GM19238 (cell line): ENCODE measurements around the gene SNRPD3.
"Not testable (repeated sequence)": the region's sequence is repeated elsewhere in the genome, so short reads cannot be mapped to it uniquely, and the experiment has no call there.

Experiments used
- DNase-seq: peaks from one replicate; pipeline ENCODE4 v3.0.0; 2011; ENCODE audit warnings: low spot score; ENCODE audit not compliant: insufficient read length

The SNRPD3 gene

DNA sequence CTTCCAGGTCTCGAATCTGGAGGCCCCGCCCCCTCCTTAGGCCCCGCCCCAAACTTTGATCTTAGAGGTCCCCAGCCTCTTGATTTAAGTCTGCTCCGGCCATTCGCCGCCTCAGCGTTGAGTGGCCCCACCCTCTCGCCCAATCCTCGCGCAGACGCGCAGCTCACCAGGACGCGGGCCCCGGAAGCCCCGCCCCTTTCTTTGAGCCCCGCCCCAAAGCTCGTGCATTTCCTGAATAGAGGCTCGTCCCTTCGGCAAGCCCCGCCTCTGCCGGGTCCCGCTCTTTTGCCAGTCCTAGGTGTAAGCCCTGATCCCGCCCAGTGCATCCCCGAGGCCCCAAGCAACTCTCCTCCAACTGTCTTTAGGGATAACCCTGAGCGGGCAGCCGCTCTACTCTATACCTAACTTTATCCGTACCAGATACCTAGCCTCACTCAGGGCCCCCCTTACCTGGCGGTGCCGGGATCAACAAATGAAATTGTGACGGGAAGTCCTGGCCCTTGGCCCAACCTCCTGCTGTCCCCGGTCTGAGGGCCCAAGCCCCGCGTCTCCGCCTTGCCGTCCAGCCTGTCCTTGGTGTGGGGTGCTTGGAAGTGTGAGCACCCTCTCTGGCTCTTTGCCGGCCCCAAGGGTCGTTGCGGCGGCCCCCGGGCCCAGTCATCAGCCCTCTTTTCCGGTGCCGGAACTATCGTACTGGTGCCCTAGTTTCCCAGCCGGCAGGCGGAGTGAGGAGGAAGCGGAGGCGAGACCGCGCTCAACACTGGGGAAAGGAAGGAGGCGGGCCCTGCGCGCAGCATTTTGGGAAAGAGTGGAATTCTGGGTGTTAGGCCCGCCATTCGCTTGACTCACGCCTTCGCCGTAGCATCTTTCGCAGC lies at the start of gene SNRPD3:
Gene SNRPD3, plus strand, starts transcription at position 835 of the 875 bp plus-strand sequence. CDS start 1,676 bp downstream, outside the sequence.
- peak; percentile 95 for DNase-seq

DNA sequence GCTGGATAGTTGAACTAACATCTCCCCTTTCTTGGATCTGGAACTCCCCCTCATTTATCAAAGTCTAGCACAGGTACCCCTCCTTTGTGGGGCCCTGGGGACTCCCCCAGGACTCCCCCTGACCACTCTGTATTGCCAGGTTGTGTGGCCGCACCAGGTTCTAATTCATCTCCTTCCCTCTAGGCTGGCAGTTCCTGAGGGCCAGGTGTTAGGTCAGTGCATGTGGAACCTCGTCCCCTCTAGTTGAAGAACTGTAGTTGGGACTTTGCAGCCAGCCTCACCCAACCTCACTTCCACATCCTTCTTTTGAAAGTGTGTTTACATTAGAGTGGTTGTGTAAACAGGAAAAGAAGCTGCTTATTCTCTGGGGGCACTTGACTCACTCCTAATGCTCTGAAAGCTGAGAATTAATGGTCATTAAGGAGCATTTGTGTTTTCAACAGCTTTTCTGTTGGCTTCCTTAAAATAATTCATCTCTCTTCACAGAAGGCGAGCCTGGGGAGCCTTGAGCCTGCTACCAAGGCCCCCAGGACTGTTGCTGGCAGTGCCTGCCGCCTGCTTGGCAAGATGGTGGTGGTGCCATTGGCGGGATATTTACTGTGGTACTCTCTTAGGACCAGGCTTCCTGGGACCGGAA lies 48.9 kb upstream of the SNRPD3 start:
- DNase-seq, result no peak

DNA sequence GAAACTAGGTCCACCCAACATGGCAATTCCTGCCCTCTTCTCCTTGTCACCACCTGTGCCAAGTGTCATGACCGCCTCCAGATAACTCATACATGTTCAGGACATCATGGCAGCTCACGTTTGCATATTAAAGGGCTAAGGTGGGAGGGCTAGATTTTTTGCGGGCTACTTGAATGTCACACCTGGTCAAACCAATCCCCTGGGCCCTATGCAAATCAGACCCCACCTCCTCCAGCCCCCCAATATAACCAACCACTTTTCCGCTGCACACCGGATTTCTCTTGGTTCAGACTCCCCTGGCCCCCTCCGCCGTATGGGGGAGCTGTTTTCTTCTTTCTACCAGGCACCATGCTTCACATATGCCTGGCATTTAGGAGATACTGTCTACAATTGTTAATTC lies 48.1 kb upstream of the SNRPD3 start:
- DNase-seq, result no peak

DNA sequence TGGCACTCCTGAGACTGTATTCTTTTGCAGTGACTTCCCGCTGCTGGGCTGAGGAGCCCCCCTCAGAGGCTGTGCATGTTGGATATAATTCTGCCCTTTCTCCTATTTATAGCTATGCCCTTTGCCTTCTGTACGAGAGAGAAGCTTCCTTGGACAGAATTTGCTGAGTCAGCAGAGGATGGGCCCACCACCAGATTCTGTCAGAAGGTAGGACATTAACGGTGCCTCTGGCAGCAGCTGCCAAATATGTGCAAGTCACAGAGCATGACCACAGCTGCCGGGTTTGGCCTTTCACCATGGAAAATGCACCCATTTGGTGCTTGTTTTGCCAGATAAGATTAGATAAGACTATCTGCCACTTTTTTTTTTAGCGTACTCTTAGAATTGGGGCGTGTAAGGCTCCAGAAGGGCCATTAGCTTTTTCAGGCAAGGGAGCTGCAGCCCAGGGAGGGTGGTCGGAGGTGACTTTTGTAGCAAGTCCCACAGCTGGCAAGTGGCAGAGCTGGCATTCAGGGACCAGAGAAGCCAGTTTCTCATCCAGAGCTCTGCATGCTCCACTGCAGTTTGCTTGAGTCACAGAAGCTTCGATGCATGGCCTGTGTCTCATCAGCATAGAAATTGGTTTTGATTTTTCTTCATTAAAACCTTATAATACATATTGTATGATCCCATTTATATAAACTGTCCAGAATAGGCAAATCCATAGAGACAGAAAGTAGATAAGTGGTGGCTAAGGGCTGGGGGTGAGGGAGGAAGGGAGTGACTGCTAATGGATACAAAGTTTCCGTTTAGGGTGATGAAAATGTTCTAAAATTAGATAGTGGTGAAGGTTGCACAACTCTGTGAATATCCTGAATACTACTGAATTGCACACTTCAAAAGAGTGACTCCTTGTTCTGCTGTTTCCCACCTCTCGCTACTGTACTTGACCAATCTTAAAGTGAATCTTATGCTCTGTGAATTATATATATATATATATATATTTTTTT lies 44.9 kb upstream of the SNRPD3 start:
- no peak for DNase-seq

DNA sequence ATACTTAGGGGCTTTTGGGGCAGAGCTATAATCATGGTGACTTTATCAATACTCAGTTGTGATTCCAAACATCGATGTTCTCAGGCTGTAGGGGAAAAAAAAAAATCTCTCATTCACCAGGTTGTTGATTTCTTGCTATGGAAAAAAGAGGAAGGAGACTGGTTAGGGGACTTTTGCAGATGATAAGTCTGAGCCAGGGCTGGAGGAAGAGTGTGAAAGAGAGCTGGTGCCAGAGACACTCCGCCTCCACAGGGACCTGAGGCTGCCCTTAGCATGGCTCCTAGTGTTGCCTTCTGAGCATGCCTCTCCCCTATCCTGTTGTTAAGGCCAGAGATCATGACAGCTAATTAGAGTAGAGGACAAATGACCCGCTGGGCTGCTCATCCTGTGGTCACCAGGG lies 43.8 kb upstream of the SNRPD3 start:
- DNase-seq, result no peak

DNA sequence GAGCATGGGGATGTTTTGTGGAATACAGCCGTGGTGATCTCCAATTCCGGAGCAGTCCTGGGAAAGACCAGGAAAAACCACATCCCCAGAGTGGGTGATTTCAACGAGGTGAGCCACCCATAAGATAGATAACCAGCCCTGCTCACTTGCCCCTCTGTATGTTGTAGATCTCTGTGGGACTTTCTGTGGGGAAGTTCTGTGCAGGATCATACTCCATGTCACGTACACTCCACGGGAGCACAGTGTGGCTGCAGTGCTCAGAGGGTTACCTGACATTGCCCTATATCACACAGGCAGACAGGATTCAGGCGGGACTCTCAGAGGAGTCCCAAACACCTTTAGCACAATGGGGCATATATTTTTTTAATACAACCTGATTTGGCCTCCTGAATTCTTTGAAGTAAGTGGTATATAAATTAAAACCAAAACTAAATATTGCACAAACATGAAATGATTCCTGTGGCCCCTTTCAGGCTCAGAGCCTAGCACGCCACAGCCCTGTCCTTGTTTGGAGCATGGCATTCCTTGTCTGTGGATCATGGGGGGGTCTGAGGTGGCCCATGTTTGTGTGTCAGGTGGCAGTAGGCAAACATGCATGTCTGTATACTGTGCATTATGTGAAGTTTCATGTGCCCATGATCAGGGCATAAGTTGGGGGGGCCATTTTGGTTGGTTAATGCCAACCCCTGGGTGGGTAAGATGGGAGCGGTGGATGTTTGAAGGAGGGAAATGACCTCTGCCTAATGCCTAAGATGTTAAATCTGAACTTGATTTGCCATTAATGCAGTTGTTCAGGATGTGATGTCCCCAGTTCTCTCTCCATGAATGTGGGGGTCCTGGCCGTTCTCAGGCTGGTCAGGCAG lies 42.2 kb upstream of the SNRPD3 start:
- DNase-seq, result no peak

DNA sequence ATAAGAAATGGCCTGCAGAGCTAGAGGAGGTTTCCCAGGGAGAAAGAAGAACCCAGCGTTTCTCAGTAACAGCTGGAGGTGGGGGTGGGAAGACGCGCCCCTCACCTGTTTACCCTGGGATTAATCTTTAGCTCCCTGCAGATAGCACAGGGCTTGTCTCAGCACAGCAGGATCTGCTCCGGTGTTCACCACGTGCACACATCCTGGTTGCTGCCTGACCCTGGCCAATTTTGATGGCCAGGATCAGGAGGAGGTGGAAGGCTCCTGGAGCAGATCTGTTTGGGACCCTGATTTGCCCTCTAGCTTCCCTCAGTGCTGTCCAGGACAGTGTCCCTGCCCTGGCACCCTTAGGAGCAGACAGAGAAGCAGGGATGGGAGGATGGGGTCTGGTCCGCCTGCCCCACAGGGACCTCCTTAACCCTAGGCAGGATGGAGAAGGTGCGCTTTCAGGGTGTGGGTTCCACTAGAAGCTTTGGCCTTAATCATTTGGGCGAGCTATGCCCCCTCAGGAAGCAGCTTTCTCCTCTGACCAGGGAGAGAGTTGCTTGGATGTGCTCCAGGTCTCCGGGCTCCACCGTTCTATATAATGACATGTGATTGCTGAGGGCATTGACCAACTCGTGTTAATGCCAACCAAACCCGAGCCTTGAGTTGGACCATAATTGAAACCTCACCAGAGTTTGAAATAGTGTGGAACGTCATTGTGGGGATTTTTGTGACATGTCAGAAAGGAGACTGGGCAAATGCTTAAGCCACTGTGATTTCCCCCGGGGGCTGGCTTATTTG lies 41.4 kb upstream of the SNRPD3 start:
- no peak for DNase-seq

DNA sequence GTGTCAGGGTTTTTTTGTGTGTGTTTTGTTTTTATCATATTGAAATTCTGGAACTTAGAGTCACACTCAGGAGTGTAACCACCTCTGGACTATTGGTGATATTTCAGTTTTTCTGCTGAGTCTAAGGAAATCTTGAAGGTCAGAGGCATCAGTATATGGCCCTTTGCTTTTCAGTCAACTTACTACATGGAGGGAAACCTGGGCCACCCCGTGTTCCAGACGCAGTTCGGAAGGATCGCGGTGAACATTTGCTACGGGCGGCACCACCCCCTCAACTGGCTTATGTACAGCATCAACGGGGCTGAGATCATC lies 40.8 kb upstream of the SNRPD3 start:
- no peak for DNase-seq

DNA sequence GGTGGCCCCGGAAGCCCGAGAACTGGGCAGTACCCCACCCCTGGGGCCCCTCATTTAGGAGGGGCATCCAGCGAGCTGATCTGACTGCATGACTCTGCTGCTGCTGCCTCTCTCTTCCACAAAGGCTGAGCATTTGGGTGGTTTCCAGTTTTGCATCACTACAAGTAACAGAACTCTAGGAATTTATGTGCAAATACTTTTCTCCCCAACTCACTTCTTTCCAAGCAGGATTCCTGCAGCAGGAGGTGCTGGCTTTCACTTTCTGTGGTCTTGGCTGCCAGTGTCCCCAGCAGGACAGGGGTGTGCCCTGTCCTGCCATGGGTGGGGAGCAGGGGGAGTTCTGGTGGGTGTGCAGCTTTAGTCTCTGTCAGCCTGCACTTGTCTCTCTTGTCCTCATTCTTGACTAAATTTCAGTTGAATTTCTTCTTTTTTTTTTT lies 39.5 kb upstream of the SNRPD3 start:
- DNase-seq, result no peak

DNA sequence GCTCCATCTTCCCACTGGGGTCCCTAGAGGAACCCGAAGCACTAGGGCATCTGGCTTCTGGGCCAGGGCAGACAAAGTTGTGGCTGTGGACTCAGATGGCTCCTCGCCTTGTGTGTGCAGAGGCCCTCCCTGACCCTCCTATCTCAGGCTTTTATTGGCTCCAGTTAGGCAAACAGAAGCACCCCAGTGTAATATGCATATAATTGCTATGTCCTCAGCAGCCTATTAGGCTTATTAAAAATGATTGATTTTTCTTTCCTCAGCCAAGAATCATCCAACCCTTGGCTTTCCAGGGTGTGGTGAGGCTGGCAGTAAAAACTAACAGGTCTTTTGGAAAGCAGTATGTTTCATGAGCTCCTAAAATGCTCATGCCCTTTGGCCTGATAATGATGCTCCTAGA lies 38.4 kb upstream of the SNRPD3 start:
- no peak for DNase-seq

DNA sequence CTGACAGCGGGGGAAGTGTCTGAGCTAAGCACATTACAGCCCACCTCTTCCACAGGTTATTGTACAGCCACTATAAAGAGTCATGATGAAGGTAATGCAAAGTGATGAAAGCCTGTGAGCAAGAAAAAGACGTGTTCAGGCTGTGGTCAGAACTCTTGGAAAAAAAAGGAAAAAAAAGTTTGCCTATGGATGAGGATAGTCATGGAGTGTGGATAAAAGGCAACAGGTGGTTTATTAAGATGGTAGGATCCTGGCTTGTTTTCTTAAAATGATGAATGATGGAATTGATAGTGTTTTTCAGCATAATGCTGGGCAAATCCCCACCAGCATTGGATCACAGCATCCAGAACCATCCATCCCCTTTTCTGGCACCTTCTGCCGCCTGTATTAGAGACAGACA lies 37.6 kb upstream of the SNRPD3 start:
- no peak for DNase-seq

DNA sequence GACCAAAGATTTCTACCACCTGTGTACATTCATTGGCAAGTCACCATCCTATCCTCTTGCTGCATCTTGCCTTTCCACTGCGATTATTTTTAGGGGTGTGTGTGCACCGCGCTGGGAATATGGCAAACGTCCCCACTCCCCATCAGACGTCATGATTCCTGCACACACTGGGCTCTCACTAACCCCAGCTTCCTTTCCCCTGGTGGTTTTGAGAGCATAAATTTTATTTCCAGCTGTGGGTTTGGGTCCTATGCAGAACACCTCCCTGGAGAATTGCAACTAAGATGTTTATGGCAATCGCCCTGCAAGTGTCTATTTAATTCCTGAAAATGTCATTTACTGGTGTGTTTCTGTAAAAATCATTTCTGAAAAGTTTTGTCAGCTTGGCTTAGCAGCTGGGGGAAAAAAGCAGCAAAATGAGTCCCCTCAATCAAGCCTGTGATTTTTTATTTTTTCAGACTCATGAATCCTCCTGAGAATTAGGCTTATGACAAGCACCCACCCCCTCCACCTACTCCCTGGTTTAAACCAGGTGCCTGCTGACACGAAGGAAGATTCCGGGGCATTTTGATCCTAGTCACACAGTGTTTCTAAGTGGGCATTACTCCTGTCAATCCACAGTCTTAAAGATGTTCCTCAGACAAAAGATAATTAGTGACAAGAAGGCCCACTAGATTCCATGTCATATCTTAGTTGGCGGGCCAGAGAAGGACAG lies 36.9 kb upstream of the SNRPD3 start:
- no peak for DNase-seq

DNA sequence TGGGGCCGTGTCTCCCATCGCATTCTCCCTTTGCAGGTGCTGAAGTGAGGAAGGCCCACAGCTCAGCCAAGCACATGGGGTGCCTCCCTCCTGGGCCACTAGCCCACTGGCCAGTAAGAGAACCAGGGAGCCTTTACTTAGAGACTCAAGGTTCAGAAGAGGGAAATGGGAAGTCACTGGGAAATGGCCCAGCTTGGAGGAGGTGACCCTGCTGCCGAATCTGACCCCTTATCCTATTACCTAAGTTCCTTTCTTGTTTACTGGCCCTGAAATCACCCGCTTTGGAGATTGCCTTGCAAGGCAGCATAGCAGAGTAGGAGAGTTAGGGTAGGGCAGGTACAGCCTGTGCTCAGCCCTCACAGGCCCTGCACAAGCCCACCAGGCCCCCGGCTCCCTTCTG lies 36.3 kb upstream of the SNRPD3 start:
- DNase-seq, result no peak

DNA sequence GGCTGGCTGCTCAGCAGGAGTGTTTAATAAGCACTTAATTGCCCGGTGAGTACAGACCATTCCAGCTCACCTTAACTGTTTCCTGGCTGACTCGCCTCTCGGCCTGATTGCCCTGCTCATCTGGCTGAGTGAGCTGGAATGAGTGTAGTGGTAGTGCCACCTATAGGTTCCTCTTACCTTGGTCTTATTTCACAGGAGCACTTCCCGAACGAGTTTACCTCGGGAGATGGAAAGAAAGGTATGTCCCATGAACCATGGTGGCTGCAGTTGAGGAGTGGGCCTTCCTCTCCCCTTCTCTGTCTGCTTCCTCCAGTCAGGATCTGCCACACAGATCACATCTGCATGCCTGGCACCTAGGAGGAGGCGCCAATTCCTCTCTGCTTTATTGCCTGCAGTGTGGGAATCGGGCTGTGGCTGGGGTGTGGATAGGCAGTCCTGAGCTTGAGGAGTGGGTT lies 34.0 kb upstream of the SNRPD3 start:
- DNase-seq, result peak; percentile 37

DNA sequence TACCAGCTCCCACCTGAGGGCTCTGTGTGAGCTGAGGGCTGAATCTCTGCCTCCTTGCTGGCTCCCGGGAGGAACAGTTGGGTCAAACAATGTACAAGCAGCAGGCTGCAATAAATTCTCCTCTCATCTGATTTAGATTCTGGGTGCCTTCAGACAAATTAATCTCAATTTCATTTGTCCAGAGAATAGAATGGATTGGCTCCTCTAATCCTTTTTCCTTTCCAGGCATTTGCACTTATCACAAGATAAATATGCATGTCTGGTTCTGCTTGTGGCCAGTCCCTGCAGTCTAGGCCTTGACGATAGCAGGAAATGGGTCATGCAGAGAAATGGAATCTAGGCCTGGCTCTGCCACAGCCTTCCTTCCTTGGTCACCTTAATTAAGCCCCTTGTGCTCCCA lies 31.9 kb upstream of the SNRPD3 start:
- DNase-seq, result no peak

DNA sequence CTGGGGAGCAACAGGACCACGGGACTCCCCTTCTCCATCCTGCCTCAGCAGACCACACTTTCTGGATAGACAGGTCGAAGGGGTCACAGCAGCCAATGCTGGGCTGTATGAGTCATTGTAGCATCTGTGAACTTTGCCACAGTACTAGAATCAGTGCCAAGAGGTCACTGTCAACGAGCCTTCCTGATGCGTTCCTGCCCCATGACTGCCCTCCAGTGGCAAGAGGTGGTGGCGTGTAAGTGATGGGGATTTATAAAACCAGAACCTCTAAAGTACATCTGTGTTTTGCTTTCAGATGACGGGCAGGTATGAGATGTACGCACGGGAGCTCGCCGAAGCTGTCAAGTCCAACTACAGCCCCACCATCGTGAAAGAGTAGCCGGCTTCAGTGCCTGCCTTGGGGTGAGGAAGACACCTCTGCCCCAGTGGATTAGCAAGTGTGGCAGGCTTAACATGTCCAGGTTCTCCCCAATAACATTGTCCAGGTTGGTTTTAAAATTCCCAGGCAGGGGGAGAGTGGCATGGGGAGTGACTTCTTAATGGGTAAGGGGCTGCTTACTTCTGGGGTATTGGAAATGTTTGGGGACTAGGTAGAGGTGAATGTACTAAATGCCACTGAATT lies 30.3 kb upstream of the SNRPD3 start:
- peak; percentile 75 for DNase-seq

DNA sequence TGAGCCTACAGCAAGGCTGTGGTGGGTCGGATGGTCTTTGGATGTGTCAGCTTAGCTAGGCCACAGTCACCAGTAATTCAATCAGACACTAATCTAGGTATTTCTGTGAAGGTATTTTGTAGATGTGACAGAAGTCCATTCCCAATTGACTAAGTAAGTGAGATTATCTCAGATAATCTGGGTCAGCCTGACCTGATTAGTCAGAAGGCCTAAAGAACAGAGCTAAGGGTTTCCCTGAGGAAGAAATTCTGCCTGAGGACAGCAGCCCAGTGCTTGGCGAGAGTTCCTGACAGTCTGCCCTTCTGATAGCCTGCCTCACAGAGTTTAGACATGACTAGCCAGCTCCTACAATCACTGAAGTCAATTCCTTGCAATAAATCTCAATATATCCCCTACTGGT lies 29.6 kb upstream of the SNRPD3 start:
- DNase-seq, result no peak

DNA sequence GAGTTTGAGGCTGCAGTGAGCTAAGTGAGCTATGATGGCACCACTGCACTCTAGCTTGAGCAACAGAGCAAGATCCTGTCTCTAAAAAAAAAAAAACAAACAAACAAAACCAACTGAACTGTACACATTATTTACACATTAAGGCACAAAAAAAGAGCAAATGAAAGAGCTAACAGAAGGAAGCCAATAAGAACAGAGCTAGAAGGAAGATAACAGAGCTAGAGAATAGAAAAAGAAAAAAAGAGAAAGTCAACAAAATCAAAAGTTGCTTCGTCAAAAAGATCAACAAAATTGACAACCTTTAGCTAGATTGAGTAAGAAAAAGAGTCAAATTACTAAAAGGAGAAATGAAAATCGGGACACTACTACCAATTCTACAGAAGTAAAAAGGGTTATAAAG lies 25.9 kb upstream of the SNRPD3 start:
- DNase-seq, result no peak

DNA sequence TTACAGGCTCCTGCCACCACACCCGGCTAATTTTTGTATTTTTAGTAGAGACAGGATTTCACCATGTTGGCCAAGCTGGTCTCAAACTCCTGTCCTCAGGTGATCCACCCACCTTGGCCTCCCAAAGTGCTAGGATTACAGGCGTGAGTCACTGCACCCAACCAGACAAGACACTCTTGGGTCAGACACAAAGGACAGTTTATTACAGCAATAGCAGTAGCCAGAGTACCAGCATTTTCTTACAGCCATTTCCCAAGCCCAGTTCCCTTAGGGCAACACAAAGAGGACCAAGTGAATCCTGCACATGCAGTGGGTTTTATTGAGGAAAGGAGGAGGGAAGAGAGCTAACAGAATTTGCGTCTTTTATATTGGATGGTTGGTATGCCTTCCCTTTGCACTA lies 24.8 kb upstream of the SNRPD3 start:
- not testable (repeated sequence) for DNase-seq
